Measurements from ENCODE around the gene TUBGCP5.
"Not testable (repeated sequence)": the region's sequence is repeated elsewhere in the genome, so short reads cannot be mapped to it uniquely, and the experiment has no call there.

The TUBGCP5 gene

GRCh38 chr15:23039917-23040281 is 530 bp upstream of the TUBGCP5 start:
- no peak for DNase-seq

DNA sequence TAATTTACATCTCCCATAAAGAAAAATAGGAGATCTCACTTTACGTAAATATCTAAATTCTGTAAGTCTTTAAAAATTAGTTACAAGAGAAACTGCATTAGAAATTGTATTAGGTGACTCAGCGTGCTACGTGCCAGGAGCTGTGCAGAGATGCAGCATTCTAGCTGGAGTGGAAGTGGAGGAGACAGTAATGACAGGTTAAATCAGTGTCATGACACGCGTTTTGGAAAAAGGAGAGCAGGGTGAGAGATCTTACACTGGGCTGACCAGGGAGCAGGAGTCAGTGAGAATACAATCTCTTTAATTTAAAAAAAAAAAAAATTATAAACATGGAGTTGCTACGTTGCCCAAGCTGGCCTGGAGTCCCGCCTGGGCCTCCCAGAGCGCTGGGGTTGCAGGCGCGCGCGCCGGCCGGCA is 635 bp downstream of the TUBGCP5 start:
- DNase-seq = no peak

- peak; percentile 26 to 33 for DNase-seq
Measured at GRCh38 chr15:23035964-23036566, 3.3 kb downstream of the TUBGCP5 start.

DNA sequence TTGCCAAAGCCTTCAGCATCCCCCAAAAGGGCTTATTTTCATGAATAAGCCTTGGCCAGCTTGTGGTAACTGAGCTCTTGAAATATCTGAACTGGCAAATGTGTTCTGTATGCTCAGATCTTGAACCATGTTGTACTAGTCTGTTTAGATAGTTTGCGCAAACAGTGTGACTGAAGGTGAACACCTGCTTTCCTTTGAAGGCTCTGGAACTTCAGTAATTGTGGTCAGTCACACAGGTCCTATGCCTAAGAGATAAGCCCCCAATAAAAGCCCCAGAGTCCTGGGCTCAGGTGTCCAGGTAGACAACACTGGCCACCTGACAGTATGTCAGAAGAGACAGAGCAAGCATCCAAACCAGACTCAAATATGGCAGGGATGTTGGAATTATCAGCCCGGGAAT is 5.4 kb downstream of the TUBGCP5 start:
- no peak for DNase-seq

DNA sequence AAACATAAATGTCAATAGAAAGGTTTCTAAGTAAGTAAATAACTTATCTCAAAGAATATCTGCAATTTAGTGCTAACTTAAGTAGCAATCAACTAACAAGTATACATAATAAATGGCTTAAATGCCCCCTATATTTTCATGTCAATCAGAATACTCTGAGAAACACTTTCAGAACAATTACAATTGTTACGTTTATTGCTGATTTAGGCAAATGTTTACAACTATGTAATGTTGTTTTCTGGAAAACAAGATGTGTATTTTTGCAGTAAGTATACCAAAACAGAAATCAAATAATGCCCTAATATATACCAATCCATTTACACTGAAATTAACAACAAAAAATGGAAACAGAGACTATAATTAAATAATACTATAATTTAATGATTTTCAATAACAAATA is 13.2 kb downstream of the TUBGCP5 start:
- DNase-seq = no peak

DNA sequence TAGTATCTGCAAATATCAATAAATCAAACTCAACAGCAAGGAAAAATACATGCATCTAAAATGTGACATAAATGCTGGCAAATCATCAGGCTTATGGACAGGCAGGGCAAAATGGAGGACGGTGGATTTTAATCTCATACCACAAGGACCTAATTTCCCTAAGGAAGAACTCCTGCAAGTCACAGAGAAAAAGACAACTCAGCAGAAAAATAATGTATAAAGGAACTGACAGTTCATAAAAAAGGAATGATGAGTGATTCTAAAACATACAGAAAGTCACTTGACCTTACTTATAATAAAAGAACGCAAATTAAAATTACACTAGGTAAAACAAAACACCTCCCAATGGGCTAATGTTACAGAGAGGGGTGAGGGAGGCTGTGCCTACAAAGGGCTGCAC is 17.2 kb downstream of the TUBGCP5 start:
- DNase-seq = no peak

GRCh38 chr15:23014394-23015000 is 24.9 kb downstream of the TUBGCP5 start:
- DNase-seq = no peak

GRCh38 chr15:23013681-23014080 is 25.7 kb downstream of the TUBGCP5 start:
- DNase-seq = no peak

GRCh38 chr15:23012616-23013015 is 26.8 kb downstream of the TUBGCP5 start:
- DNase-seq = not testable (repeated sequence)

GRCh38 chr15:23003736-23004135 is 35.6 kb downstream of the TUBGCP5 start:
- no peak for DNase-seq

- no peak for DNase-seq
Measured at GRCh38 chr15:23002920-23003319, 36.4 kb downstream of the TUBGCP5 start.

- no peak for DNase-seq
Measured at GRCh38 chr15:22995795-22996194, 43.6 kb downstream of the TUBGCP5 start.

GRCh38 chr15:22992024-22992326 is 47.4 kb downstream of the TUBGCP5 start:
- DNase-seq = no peak

GRCh38 chr15:22989576-22990477 is 49.5 kb downstream of the TUBGCP5 start:
- no peak for DNase-seq

DNA sequence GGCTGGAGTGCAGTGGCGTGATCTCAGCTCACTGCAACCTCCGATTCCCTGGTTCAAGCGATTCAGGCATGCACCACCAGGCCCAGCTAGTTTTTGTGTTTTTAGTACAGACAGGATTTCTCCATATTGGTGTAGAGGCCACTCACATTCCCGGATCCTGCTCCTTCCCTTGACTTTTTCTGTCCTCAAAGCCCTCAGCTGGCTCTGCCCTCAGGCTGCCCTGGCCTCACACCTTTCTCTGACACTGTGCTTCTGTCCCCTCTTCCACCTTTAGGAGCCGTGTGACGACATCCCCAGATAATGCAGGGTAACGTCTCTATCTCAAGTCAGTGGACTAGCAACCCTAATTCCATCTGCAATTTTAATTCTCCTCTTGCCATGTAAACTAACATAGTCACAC is 50.6 kb downstream of the TUBGCP5 start:
- DNase-seq = no peak

- DNase-seq = not testable (repeated sequence)
Measured at GRCh38 chr15:22981931-22982330, 57.4 kb downstream of the TUBGCP5 start.

DNA sequence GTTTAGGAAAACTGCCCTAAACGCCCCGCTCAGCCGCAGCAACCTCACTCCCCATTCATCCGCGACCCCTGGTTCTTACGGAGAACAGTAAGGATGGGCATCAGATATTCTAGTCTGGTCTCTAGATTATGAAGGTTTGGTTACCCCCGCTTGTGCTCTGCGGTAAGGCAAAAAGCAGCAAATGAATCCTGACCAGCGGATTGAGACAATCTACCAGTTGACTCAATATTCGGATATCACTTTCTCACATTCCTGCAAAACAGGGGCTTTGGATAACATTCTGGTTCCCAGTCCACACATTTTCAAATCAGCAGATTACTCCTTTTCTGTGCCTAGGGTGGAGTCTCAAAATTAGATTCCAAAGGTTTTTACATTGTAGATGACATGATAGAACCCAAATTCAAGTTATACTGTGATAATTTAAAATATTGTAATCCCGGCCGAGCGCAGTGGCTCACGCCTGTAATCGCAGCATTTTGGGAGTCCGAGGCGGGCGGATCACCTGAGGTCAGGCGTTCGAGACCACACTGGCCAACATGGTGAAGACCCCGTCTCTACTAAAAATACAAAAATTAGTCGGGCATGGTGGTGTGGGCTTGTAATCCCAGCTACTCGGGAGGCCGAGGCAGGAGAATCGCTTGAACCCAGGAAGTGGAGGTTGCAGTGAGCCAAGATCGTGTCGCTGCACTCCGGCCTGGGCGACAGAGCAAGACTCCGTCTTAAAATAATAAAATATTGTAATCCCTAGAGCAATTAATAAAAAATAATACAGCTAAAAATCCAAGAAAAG is 58.1 kb downstream of the TUBGCP5 start:
- no peak for DNase-seq

- peak in 1 of 2 experiments; percentile 25 for DNase-seq
Measured at GRCh38 chr15:22980189-22981050, 58.9 kb downstream of the TUBGCP5 start, which contains the start of gene CYFIP1. Gene CYFIP1, minus strand, starts transcription at chr15:22980368. Its CDS starts 33,083 bp downstream, at chr15:22947285.

GRCh38 chr15:22979238-22980188 is 59.9 kb downstream of the TUBGCP5 start:
- DNase-seq = peak in 1 of 2 experiments; percentile 26

GRCh38 chr15:22978691-22979237 is 60.6 kb downstream of the TUBGCP5 start:
- no peak for DNase-seq

DNA sequence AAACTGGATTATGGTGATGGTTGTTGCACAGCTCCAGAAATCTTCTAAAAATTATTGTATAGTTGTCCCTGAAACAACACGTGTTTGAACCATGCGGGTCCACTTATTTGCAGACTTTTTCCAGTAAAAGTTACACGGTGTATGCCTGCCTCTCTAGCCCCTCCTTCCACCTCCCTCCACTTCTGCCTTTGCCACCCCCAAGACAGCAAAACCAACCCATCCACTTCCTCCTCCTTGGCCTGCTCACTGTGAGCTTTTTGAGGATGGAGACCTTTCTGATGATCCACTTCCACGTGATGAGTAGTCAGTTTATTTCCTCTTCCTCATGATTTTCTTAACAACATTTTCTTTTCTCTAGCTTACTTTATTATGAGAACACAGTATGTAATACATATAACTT is 64.6 kb downstream of the TUBGCP5 start:
- DNase-seq = no peak
